HG03342 (cell line): ENCODE measurements around the gene FOXS1.

ENCODE experiments used
- ATAC-seq: cut with Tn5 transposase; IDR thresholded peaks from one replicate; pipeline ENCODE4 v1.9.1; 2021; ENCODE audit warnings: mild to moderate bottlenecking, moderate library complexity; ENCODE audit not compliant: unreplicated experiment

The FOXS1 gene

GRCh38 chr20:31861385-31862156, 16.2 kb upstream of the FOXS1 start:
- peak; percentile 52 for ATAC-seq

GRCh38 chr20:31861135-31861384, 15.7 kb upstream of the FOXS1 start:
- ATAC-seq: peak; percentile 25

- no peak for ATAC-seq
These were observed 15.2 kb upstream of the FOXS1 start for GRCh38 chr20:31860390-31861134.

- ATAC-seq: no peak
These were observed 14.6 kb upstream of the FOXS1 start for GRCh38 chr20:31859998-31860380.

GRCh38 chr20:31859266-31859997, 14.0 kb upstream of the FOXS1 start:
- no peak for ATAC-seq

GRCh38 chr20:31858760-31859083, 13.3 kb upstream of the FOXS1 start:
- ATAC-seq: no peak

- ATAC-seq: peak; percentile 80
These were observed 12.7 kb upstream of the FOXS1 start for GRCh38 chr20:31857861-31858759.

GRCh38 chr20:31856516-31856915, 11.1 kb upstream of the FOXS1 start:
- no peak for ATAC-seq

- no peak for ATAC-seq
These were observed 8.1 kb upstream of the FOXS1 start for GRCh38 chr20:31853481-31853880.

- no peak for ATAC-seq
These were observed 6.0 kb upstream of the FOXS1 start for GRCh38 chr20:31851240-31851955.

- no peak for ATAC-seq
These were observed 4.0 kb upstream of the FOXS1 start for GRCh38 chr20:31849306-31849930.

GRCh38 chr20:31848088-31848999, 2.9 kb upstream of the FOXS1 start:
- no peak for ATAC-seq

GRCh38 chr20:31846793-31847138, 1.4 kb upstream of the FOXS1 start:
- no peak for ATAC-seq

- no peak for ATAC-seq
These were observed 586 bp downstream of the FOXS1 start for GRCh38 chr20:31844737-31845299.

GRCh38 chr20:31843881-31844280, 1.5 kb downstream of the FOXS1 start:
- no peak for ATAC-seq

GRCh38 chr20:31843288-31843687, 2.1 kb downstream of the FOXS1 start:
- no peak for ATAC-seq

- no peak for ATAC-seq
These were observed 2.8 kb downstream of the FOXS1 start for GRCh38 chr20:31842471-31843157.

- ATAC-seq: no peak
These were observed 3.5 kb downstream of the FOXS1 start for GRCh38 chr20:31841928-31842327.
